Neuron (in vitro differentiated cells): ENCODE results near the gene STAT6.

Experiments used
- H2AFZ ChIP-seq: one replicate; pipeline ENCODE4 v1.6.1; 2013; ENCODE audit warnings: low read depth, mild to moderate bottlenecking, inconsistent platforms, low read length, moderate library complexity
- H3K27me3 ChIP-seq: one replicate; pipeline ENCODE4 v1.6.1; 2013; ENCODE audit warnings: low read length; ENCODE audit not compliant: insufficient read depth
- H3K36me3 ChIP-seq: one replicate; pipeline ENCODE4 v1.6.1; 2013; ENCODE audit warnings: low read length; ENCODE audit not compliant: insufficient read depth
- H3K4me1 ChIP-seq: one replicate; pipeline ENCODE4 v1.6.1; 2013; ENCODE audit warnings: low read length; ENCODE audit not compliant: insufficient read depth
- H3K4me3 ChIP-seq: 2 replicates; pipeline ENCODE4 v1.5.1; 2013; ENCODE audit warnings: mild to moderate bottlenecking, low read length, moderate library complexity
- H3K9me3 ChIP-seq: one replicate; pipeline ENCODE4 v1.6.1; 2013; ENCODE audit warnings: low read length

The STAT6 gene

GRCh38 chr12:57047981-57048380 lies 63.2 kb downstream of the STAT6 start:
- Histone ChIP-seq H3K4me3 (no peak overlapping the region), H3K4me1 (no peaks in the 10 kb centered on the region), H3K36me3 (no peaks in the 10 kb centered on the region), H3K9me3 (no peaks in the 10 kb centered on the region), H2AFZ (no peak overlapping the region), H3K27me3 (no peaks in the 10 kb centered on the region)

- no peak overlapping the region for H2AFZ ChIP-seq
- H3K4me1 ChIP-seq, result no peaks in the 10 kb centered on the region
- H3K9me3 ChIP-seq, result no peaks in the 10 kb centered on the region
- no peaks in the 10 kb centered on the region for H3K27me3 ChIP-seq
- no peak overlapping the region for H3K4me3 ChIP-seq
- no peaks in the 10 kb centered on the region for H3K36me3 ChIP-seq
Observed at GRCh38 chr12:57046947-57047890, 63.9 kb downstream of the STAT6 start.

- no peak overlapping the region for H2AFZ ChIP-seq
- no peaks in the 10 kb centered on the region for H3K27me3 ChIP-seq
- H3K36me3 ChIP-seq, result no peaks in the 10 kb centered on the region
- H3K4me3 ChIP-seq, result no peak overlapping the region
- H3K9me3 ChIP-seq, result no peaks in the 10 kb centered on the region
- H3K4me1 ChIP-seq, result no peaks in the 10 kb centered on the region
Observed at GRCh38 chr12:57046086-57046791, 64.9 kb downstream of the STAT6 start.
